Mesothelial cell of epicardium (in vitro differentiated cells): ENCODE results near the gene KANK4. TPM values are rescaled to one million over a fixed set of nuclear protein-coding genes. Genes with fewer than 3 reads are reported as not detected.

Source experiments
- DNase-seq, 2 experiments: peaks; one replicate each; pipeline ENCODE4 v3.0.0; 2021; ENCODE audit warnings: low spot score in 2 of 2; ENCODE audit not compliant: unreplicated experiment in 2 of 2
- H3K27ac Mint-ChIP-seq: 2 replicates; pipeline ENCODE4 v1.8.0; 2021; ENCODE audit warnings: mixed read lengths
- H3K27me3 Mint-ChIP-seq: 2 replicates; pipeline ENCODE4 v1.8.0; 2021; ENCODE audit warnings: low read depth, mixed read lengths
- H3K36me3 Mint-ChIP-seq: 2 replicates; pipeline ENCODE4 v1.8.0; 2021; ENCODE audit warnings: mixed read lengths
- H3K4me1 Mint-ChIP-seq: 2 replicates; pipeline ENCODE4 v1.8.0; 2021; ENCODE audit warnings: mixed read lengths
- H3K4me3 Mint-ChIP-seq: 2 replicates; pipeline ENCODE4 v1.8.0; 2021; ENCODE audit warnings: mild to moderate bottlenecking, moderate library complexity, mixed read lengths
- H3K9me3 Mint-ChIP-seq: 2 replicates; pipeline ENCODE4 v1.8.0; 2021; ENCODE audit warnings: mixed read lengths
- CTCF ChIP-seq: fragments of 200-600 bp; sonication (generic); IDR thresholded peaks from one replicate; pipeline ENCODE4 v1.5.0; 2021; ENCODE audit warnings: antibody characterized with exemption; ENCODE audit not compliant: unreplicated experiment
- total RNA-seq: library from RNA; stranded (reverse); gene quantifications from 3 replicates; pipeline ENCODE4 v1.2.1, GENCODE V29; 2021

Gene KANK4
- total RNA-seq, 1 donor from 2014 or later: 34.3 TPM

- TF ChIP-seq CTCF: no peak
Measured at GRCh38 chr1:62265956-62266935, 53.0 kb downstream of the KANK4 start.

GRCh38 chr1:62263814-62264353, 55.4 kb downstream of the KANK4 start:
- no peaks in the 10 kb centered on the region for H3K9me3 Mint-ChIP-seq
- no peak for TF ChIP-seq CTCF

More at GRCh38 chr1:62265956-62266935, 53.0 kb downstream of the KANK4 start:
- no peak for DNase-seq
- Mint-ChIP-seq H3K36me3 (peaks cover 29% of the 10 kb centered on the region), H3K9me3 (no peaks in the 10 kb centered on the region), H3K4me1 (peaks cover 29% of the 10 kb centered on the region), H3K27ac (no peak overlapping the region), H3K4me3 (no peak overlapping the region), H3K27me3 (no peaks in the 10 kb centered on the region)

GRCh38 chr1:62263006-62263813, 56.0 kb downstream of the KANK4 start:
- Mint-ChIP-seq H3K27ac (peak overlapping the region; percentile 92), H3K4me3 (no peak overlapping the region), H3K27me3 (peaks cover 12% of the 10 kb centered on the region), H3K9me3 (no peaks in the 10 kb centered on the region), H3K36me3 (peaks cover 44% of the 10 kb centered on the region), H3K4me1 (peaks cover 14% of the 10 kb centered on the region)
- no peak for TF ChIP-seq CTCF
- DNase-seq: no peak

More at GRCh38 chr1:62263814-62264353, 55.4 kb downstream of the KANK4 start:
- H3K36me3 Mint-ChIP-seq: peaks cover 40% of the 10 kb centered on the region
- H3K27ac Mint-ChIP-seq: peak overlapping the region; percentile 92
- no peak for DNase-seq
- H3K27me3 Mint-ChIP-seq: peaks cover 8% of the 10 kb centered on the region
- no peak overlapping the region for H3K4me3 Mint-ChIP-seq
- peaks cover 14% of the 10 kb centered on the region for H3K4me1 Mint-ChIP-seq

GRCh38 chr1:62260688-62261087, 58.5 kb downstream of the KANK4 start:
- Mint-ChIP-seq H3K27me3 (peaks cover 12% of the 10 kb centered on the region), H3K27ac (no peak overlapping the region), H3K9me3 (no peaks in the 10 kb centered on the region), H3K36me3 (peaks cover 38% of the 10 kb centered on the region), H3K4me3 (no peak overlapping the region), H3K4me1 (peaks cover 20% of the 10 kb centered on the region)
- no peak for TF ChIP-seq CTCF
- DNase-seq: no peak

- Mint-ChIP-seq H3K9me3 (no peaks in the 10 kb centered on the region), H3K27ac (no peak overlapping the region), H3K36me3 (peaks cover 41% of the 10 kb centered on the region), H3K27me3 (peaks cover 12% of the 10 kb centered on the region), H3K4me3 (no peak overlapping the region), H3K4me1 (peaks cover 20% of the 10 kb centered on the region)
- TF ChIP-seq CTCF: no peak
- no peak for DNase-seq
Measured at GRCh38 chr1:62259551-62259950, 59.7 kb downstream of the KANK4 start.
